Mesendoderm (in vitro differentiated cells): ENCODE data around the gene APBA1.

ENCODE experiments used
- DNase-seq: peaks from one replicate; pipeline ENCODE4 v3.0.0; 2013
- H2AK5ac ChIP-seq: 2 replicates; pipeline ENCODE4 v1.6.1; 2013; ENCODE audit warnings: low read length, inconsistent platforms
- H2BK120ac ChIP-seq: 2 replicates; pipeline ENCODE4 v1.6.1; 2013; ENCODE audit warnings: low read depth, mild to moderate bottlenecking, low read length, moderate library complexity, mixed read lengths
- H2BK15ac ChIP-seq: replicated peaks from 2 replicates; pipeline ENCODE4 v1.6.1; 2013; ENCODE audit warnings: low read depth, mild to moderate bottlenecking, moderate library complexity
- H2BK5ac ChIP-seq: 2 replicates; pipeline ENCODE4 v1.6.1; 2013; ENCODE audit warnings: low read length, inconsistent platforms
- H3K18ac ChIP-seq: 2 replicates; pipeline ENCODE4 v1.6.1; 2013; ENCODE audit warnings: mild to moderate bottlenecking, low read length, mixed read lengths
- H3K23ac ChIP-seq: one replicate; pipeline ENCODE4 v1.6.1; 2013; ENCODE audit warnings: low read length
- H3K27ac ChIP-seq: 2 replicates; pipeline ENCODE4 v1.5.1; 2013; ENCODE audit warnings: low read depth, mild to moderate bottlenecking, inconsistent platforms, low read length, moderate library complexity
- H3K27me3 ChIP-seq: 2 replicates; pipeline ENCODE4 v1.6.1; 2013; ENCODE audit warnings: low read length, control low read depth, mild to moderate bottlenecking, inconsistent platforms; ENCODE audit not compliant: insufficient read depth, poor library complexity
- H3K36me3 ChIP-seq: 2 replicates; pipeline ENCODE4 v1.6.1; 2013; ENCODE audit warnings: low read length, inconsistent platforms; ENCODE audit not compliant: control insufficient read depth, insufficient read depth
- H3K4ac ChIP-seq: one replicate; pipeline ENCODE4 v1.6.1; 2013; ENCODE audit warnings: low read depth, mild to moderate bottlenecking, low read length, moderate library complexity
- H3K4me1 ChIP-seq: 2 replicates; pipeline ENCODE4 v1.6.1; 2013; ENCODE audit warnings: low read depth, low read length, inconsistent platforms; ENCODE audit not compliant: control insufficient read depth
- H3K4me2 ChIP-seq: 2 replicates; pipeline ENCODE4 v1.6.1; 2013; ENCODE audit warnings: low read length
- H3K4me3 ChIP-seq: 2 replicates; pipeline ENCODE4 v1.5.1; 2013; ENCODE audit warnings: mild to moderate bottlenecking, low read length
- H3K56ac ChIP-seq: one replicate; pipeline ENCODE4 v1.6.1; 2013; ENCODE audit warnings: low read length
- H3K79me1 ChIP-seq: 2 replicates; pipeline ENCODE4 v1.6.1; 2013; ENCODE audit warnings: low read length, inconsistent platforms
- H3K79me2 ChIP-seq: 2 replicates; pipeline ENCODE4 v1.6.1; 2013; ENCODE audit warnings: mild to moderate bottlenecking, low read length; ENCODE audit not compliant: control insufficient read depth, insufficient read depth
- H3K9ac ChIP-seq: 2 replicates; pipeline ENCODE4 v1.6.1; 2013; ENCODE audit warnings: low read length, inconsistent platforms
- H4K5ac ChIP-seq: one replicate; pipeline ENCODE4 v1.6.1; 2013; ENCODE audit warnings: low read length
- H4K8ac ChIP-seq: one replicate; pipeline ENCODE4 v1.6.1; 2013; ENCODE audit warnings: low read depth, mild to moderate bottlenecking, control low read depth, low read length, moderate library complexity
- WGBS: extraction: QIAGEN DNeasy Blood & Tissue Kit; methylation state at CpG from one replicate; pipeline ENCODE4 v1.1.7; 2013; ENCODE audit warnings: low lambda C conversion rate, missing lambda C conversion rate; ENCODE audit not compliant: insufficient coverage; ENCODE audit errors: extremely low coverage; 5-methylcytosine and 5-hydroxymethylcytosine counted together

The APBA1 gene

DNA sequence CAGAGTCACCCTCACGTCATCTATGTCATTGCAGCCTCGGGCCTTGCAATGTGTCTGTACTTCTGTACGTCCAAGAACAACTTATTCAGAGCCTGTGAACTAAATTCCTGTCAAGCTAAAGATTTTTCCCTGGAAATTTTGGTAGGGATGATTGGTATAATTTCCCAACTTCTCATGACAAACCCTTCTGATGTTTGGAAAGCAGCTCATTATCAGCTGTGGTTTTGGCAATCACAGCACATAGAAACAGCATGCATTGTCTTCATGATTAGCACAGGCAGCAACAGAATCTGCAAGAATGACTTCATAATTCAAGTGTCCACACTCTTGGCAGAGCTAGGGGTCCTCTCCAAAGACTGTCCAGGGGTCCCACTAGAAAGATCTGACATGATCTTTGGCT lies 49.5 kb downstream of the APBA1 start:
- no peak overlapping the region for H3K4me3 ChIP-seq
- no peak overlapping the region for H2AK5ac ChIP-seq
- no peaks in the 10 kb centered on the region for H3K36me3 ChIP-seq
- WGBS: no CpG with 5 or more reads among the region's 3 CpGs
- no peak overlapping the region for H3K4me2 ChIP-seq
- no peak overlapping the region for H2BK15ac ChIP-seq
- H3K9ac ChIP-seq: no peak overlapping the region
- no peaks in the 10 kb centered on the region for H3K4me1 ChIP-seq
- H3K18ac ChIP-seq: no peak overlapping the region
- no peak overlapping the region for H3K27ac ChIP-seq
- H2BK5ac ChIP-seq: no peak overlapping the region
- no peak overlapping the region for H3K4ac ChIP-seq
- H4K5ac ChIP-seq: no peak overlapping the region
- H3K56ac ChIP-seq: no peak overlapping the region
- H3K23ac ChIP-seq: no peak overlapping the region
- H3K79me1 ChIP-seq: no peaks in the 10 kb centered on the region
- H4K8ac ChIP-seq: no peak overlapping the region
- H2BK120ac ChIP-seq: no peak overlapping the region
- no peak for DNase-seq
- H3K79me2 ChIP-seq: no peaks in the 10 kb centered on the region
- H3K27me3 ChIP-seq: no peaks in the 10 kb centered on the region

DNA sequence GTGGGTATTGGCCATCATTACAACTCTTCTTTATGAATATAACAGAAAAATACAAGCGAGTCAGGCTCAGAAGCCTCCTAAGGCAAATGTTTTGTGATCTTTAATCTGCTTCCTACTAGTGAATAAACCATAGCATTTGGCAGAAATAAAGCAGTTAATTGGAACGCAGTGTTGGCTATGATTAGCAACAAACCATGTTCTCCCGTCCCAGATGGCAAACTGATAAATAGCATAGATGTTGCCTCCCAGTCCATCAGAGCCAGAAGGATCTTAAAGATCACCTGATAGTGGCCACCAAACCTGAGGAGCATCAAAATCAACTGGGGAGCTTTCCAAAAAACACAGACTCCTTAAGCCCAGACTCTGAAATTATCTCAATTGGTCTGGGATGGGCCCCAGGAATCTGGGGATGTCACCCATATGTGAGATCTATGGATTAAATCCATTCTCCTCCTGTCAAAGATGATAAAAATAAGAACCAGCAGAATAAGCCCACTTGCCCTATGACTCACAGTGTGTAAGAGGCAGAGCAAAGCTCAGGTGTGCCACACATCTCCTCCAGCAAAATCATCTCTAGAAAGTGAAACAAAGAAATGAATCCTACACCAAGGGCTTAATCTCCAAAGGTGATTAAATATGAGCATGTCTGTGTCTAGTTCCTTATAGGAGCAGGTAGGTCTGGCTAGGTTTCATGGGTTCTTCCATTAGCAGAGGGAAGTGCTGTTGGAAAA lies 50.3 kb downstream of the APBA1 start:
- DNase-seq: no peak
- H3K56ac ChIP-seq: no peak overlapping the region
- H3K4me2 ChIP-seq: no peak overlapping the region
- no peaks in the 10 kb centered on the region for H3K79me1 ChIP-seq
- no peak overlapping the region for H2AK5ac ChIP-seq
- H3K27me3 ChIP-seq: no peaks in the 10 kb centered on the region
- H2BK5ac ChIP-seq: no peak overlapping the region
- WGBS: no CpG with 5 or more reads among the region's 3 CpGs
- H2BK15ac ChIP-seq: no peak overlapping the region
- no peak overlapping the region for H2BK120ac ChIP-seq
- H3K79me2 ChIP-seq: no peaks in the 10 kb centered on the region
- H3K36me3 ChIP-seq: no peaks in the 10 kb centered on the region
- H3K27ac ChIP-seq: no peak overlapping the region
- no peak overlapping the region for H4K5ac ChIP-seq
- H3K4me1 ChIP-seq: no peaks in the 10 kb centered on the region
- no peak overlapping the region for H3K18ac ChIP-seq
- H3K4ac ChIP-seq: no peak overlapping the region
- no peak overlapping the region for H4K8ac ChIP-seq
- H3K9ac ChIP-seq: no peak overlapping the region
- no peak overlapping the region for H3K23ac ChIP-seq
- no peak overlapping the region for H3K4me3 ChIP-seq

- Histone ChIP-seq H3K4me2 (no peak overlapping the region), H3K56ac (no peak overlapping the region), H3K79me2 (no peaks in the 10 kb centered on the region), H3K4me3 (no peak overlapping the region), H4K5ac (no peak overlapping the region), H2AK5ac (no peak overlapping the region), H3K18ac (no peak overlapping the region), H3K27ac (no peak overlapping the region), H3K27me3 (no peaks in the 10 kb centered on the region), H3K79me1 (no peaks in the 10 kb centered on the region), H3K4ac (no peak overlapping the region), H2BK120ac (no peak overlapping the region), H2BK5ac (no peak overlapping the region), H3K36me3 (no peaks in the 10 kb centered on the region), H2BK15ac (no peak overlapping the region), H3K23ac (no peak overlapping the region), H3K9ac (no peak overlapping the region), H4K8ac (no peak overlapping the region), H3K4me1 (no peaks in the 10 kb centered on the region)
- WGBS: no CpG with 5 or more reads among the region's 8 CpGs
- DNase-seq: no peak
These were observed 51.4 kb downstream of the APBA1 start for GRCh38 chr9:69620731-69621130.

DNA sequence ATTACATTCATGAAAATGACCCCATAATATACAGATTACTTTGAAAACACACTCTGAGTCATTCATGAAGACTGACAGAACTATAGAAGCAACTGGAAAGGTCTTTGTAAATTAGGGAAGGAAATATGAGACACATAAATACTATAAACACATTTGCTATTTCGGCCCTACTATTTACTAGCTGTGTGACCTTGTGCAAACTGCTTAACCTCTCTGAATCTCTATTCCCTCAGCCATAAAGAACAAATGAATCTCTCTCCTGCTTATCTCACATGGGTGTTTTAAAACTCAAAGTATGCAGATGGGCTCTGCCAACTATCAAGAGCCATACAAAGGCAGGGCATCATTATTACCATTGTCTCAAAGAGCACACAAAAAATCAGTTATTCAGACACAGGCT lies 52.9 kb downstream of the APBA1 start:
- Histone ChIP-seq H3K9ac (no peak overlapping the region), H3K23ac (no peak overlapping the region), H2BK120ac (no peak overlapping the region), H2BK15ac (no peak overlapping the region), H3K79me2 (no peaks in the 10 kb centered on the region), H3K56ac (no peak overlapping the region), H3K18ac (no peak overlapping the region), H3K27me3 (no peaks in the 10 kb centered on the region), H3K4me2 (no peak overlapping the region), H3K4ac (no peak overlapping the region), H2BK5ac (no peak overlapping the region), H3K4me3 (no peak overlapping the region), H4K8ac (no peak overlapping the region), H3K36me3 (no peaks in the 10 kb centered on the region), H3K4me1 (no peaks in the 10 kb centered on the region), H3K79me1 (no peaks in the 10 kb centered on the region), H3K27ac (no peak overlapping the region), H4K5ac (no peak overlapping the region), H2AK5ac (no peak overlapping the region)
- no CpG with 5 or more reads among the region's 1 CpG for WGBS
- DNase-seq: no peak

- H2AK5ac ChIP-seq: no peak overlapping the region
- no peak overlapping the region for H3K9ac ChIP-seq
- H3K79me2 ChIP-seq: no peaks in the 10 kb centered on the region
- no peak overlapping the region for H2BK120ac ChIP-seq
- no peak for DNase-seq
- H3K4ac ChIP-seq: no peak overlapping the region
- H3K27ac ChIP-seq: no peak overlapping the region
- H3K4me2 ChIP-seq: no peak overlapping the region
- no peak overlapping the region for H3K4me3 ChIP-seq
- no peak overlapping the region for H3K56ac ChIP-seq
- no peak overlapping the region for H4K8ac ChIP-seq
- H3K18ac ChIP-seq: no peak overlapping the region
- no peak overlapping the region for H3K23ac ChIP-seq
- no peak overlapping the region for H4K5ac ChIP-seq
- H3K79me1 ChIP-seq: no peaks in the 10 kb centered on the region
- no peak overlapping the region for H2BK5ac ChIP-seq
- H2BK15ac ChIP-seq: no peak overlapping the region
- H3K27me3 ChIP-seq: no peaks in the 10 kb centered on the region
- no peaks in the 10 kb centered on the region for H3K4me1 ChIP-seq
- no peaks in the 10 kb centered on the region for H3K36me3 ChIP-seq
These were observed 55.2 kb downstream of the APBA1 start for GRCh38 chr9:69617006-69617405.

GRCh38 chr9:69615880-69616279 lies 56.3 kb downstream of the APBA1 start:
- no peak overlapping the region for H3K23ac ChIP-seq
- H3K27ac ChIP-seq: no peak overlapping the region
- no peak overlapping the region for H2BK120ac ChIP-seq
- no peak overlapping the region for H2BK15ac ChIP-seq
- H4K8ac ChIP-seq: no peak overlapping the region
- H3K79me2 ChIP-seq: no peaks in the 10 kb centered on the region
- no peaks in the 10 kb centered on the region for H3K27me3 ChIP-seq
- H3K56ac ChIP-seq: no peak overlapping the region
- no peak overlapping the region for H3K4me3 ChIP-seq
- no peak overlapping the region for H2BK5ac ChIP-seq
- no CpG with 5 or more reads among the region's 3 CpGs for WGBS
- H3K4me1 ChIP-seq: no peaks in the 10 kb centered on the region
- H3K79me1 ChIP-seq: no peaks in the 10 kb centered on the region
- H3K18ac ChIP-seq: no peak overlapping the region
- H3K36me3 ChIP-seq: no peaks in the 10 kb centered on the region
- DNase-seq: no peak
- no peak overlapping the region for H3K4ac ChIP-seq
- no peak overlapping the region for H4K5ac ChIP-seq
- no peak overlapping the region for H2AK5ac ChIP-seq
- H3K4me2 ChIP-seq: no peak overlapping the region
- no peak overlapping the region for H3K9ac ChIP-seq
